BLaER1 (cell line): Measurements from ENCODE around the gene MGAT5.

Source experiments
- H3K27ac ChIP-seq: shearing (Covaris generic); formaldehyde crosslinking; 2 replicates; pipeline ENCODE4 v1.8.1; 2022
- H3K27me3 ChIP-seq: shearing (Covaris generic); formaldehyde crosslinking; 2 replicates; pipeline ENCODE4 v1.8.1; 2022
- H3K36me3 ChIP-seq: shearing (Covaris generic); formaldehyde crosslinking; 2 replicates; pipeline ENCODE4 v1.8.1; 2022
- H3K4me1 ChIP-seq: shearing (Covaris generic); formaldehyde crosslinking; 2 replicates; pipeline ENCODE4 v1.8.1; 2022
- H3K4me2 ChIP-seq: shearing (Covaris generic); formaldehyde crosslinking; 2 replicates; pipeline ENCODE4 v1.8.1; 2022
- H3K4me3 ChIP-seq: shearing (Covaris generic); formaldehyde crosslinking; 2 replicates; pipeline ENCODE4 v1.8.1; 2022
- H3K9ac ChIP-seq: shearing (Covaris generic); formaldehyde crosslinking; 2 replicates; pipeline ENCODE4 v1.8.1; 2022
- H3K9me3 ChIP-seq: shearing (Covaris generic); formaldehyde crosslinking; 2 replicates; pipeline ENCODE4 v1.8.1; 2022
- H4K20me1 ChIP-seq: shearing (Covaris generic); formaldehyde crosslinking; 2 replicates; pipeline ENCODE4 v1.8.1; 2022
- Cebpa-rat ChIP-seq: shearing (Covaris generic); IDR thresholded peaks from 2 replicates; pipeline ENCODE4 v1.8.1; 2022

The MGAT5 gene

DNA sequence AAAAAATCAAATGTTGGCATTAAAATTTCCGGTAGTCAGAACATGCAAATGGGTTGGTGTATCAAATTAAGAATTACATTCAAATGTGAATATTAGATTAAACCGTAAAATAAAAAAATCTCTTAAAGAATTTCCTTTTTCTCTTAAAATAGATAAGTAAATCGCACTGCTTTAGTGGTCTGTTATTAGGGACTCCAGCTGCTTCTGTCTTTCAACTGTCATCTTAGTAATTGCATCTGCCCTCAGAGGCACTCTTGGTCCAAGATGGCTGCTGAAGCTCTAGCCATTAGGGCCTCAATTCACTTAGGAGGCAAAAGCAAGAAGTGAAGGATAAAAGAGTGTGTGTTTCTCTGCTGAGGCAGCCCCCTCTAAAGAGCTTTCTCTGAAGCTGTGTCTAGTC, 132.4 kb downstream of the MGAT5 start:
- no peaks in the 10 kb centered on the region for H3K9me3 ChIP-seq
- H3K9ac ChIP-seq = no peak overlapping the region
- TF ChIP-seq Cebpa-rat = no peak
- no peak overlapping the region for H3K4me2 ChIP-seq
- H3K27me3 ChIP-seq = no peaks in the 10 kb centered on the region
- peaks cover 7% of the 10 kb centered on the region; the same call in 1 of the 2 replicates for H3K4me1 ChIP-seq
- no peak overlapping the region for H3K4me3 ChIP-seq
- no peaks in the 10 kb centered on the region for H4K20me1 ChIP-seq
- no peak overlapping the region for H3K27ac ChIP-seq
- H3K36me3 ChIP-seq = peaks cover 81% of the 10 kb centered on the region

DNA sequence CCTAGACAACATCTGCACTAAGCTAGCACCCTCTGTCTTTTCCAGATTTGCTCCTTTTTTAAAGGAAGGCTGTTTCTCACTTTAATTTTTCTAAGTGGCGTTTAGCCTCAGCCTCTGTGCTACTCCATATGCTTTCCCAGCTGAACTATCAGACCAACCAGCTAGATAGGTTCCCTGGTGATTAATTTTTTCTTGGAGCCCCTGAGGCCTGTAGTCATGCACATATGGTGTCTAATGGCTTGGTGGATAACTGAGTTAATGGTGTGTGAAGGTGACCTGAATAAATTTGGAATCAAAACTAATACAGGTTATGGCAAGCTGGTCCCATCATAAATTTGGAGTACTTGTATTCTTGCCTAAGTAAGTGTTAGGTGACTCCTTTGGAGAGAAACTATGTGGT, 135.5 kb downstream of the MGAT5 start:
- Histone ChIP-seq H3K4me1 (peaks cover 15% of the 10 kb centered on the region), H3K27me3 (no peaks in the 10 kb centered on the region), H4K20me1 (0 out of 2 replicates have a peak, but pooled peaks cover 6% of the 10 kb centered on the region), H3K9me3 (no peaks in the 10 kb centered on the region), H3K27ac (no peak overlapping the region), H3K4me3 (no peak overlapping the region), H3K4me2 (no peak overlapping the region), H3K9ac (no peak overlapping the region), H3K36me3 (peaks cover 80% of the 10 kb centered on the region)
- TF ChIP-seq Cebpa-rat = no peak

DNA sequence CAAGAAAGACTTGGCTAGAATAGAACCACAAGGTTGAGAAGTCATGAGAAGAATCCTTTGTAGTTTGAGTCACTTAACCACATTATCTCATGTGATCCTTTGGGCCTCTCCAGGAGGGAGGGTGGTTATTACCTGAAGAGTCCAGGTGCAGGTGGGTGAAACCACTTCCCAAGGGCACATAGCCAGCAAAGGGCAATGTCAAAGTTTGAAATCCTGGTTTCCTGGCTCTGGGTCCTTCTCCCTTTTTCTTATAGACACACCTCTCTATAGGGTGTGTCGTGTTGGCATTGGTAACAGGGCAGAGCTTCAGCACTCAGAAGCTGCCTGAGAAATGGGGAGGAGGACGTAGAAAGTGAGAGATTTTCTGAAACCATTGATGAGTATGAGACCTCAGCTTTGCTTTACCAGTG, 137.9 kb downstream of the MGAT5 start:
- no peak for TF ChIP-seq Cebpa-rat
- no peak overlapping the region for H3K4me3 ChIP-seq
- peaks cover 21% of the 10 kb centered on the region for H3K4me1 ChIP-seq
- no peak overlapping the region for H3K9ac ChIP-seq
- H4K20me1 ChIP-seq = 0 out of 2 replicates have a peak, but pooled peaks cover 6% of the 10 kb centered on the region
- no peaks in the 10 kb centered on the region for H3K9me3 ChIP-seq
- H3K27ac ChIP-seq = 0 out of 2 replicates have a peak overlapping the region, but pooled peaks have one; percentile 5
- H3K27me3 ChIP-seq = no peaks in the 10 kb centered on the region
- H3K36me3 ChIP-seq = peaks cover 84% of the 10 kb centered on the region
- H3K4me2 ChIP-seq = no peak overlapping the region

DNA sequence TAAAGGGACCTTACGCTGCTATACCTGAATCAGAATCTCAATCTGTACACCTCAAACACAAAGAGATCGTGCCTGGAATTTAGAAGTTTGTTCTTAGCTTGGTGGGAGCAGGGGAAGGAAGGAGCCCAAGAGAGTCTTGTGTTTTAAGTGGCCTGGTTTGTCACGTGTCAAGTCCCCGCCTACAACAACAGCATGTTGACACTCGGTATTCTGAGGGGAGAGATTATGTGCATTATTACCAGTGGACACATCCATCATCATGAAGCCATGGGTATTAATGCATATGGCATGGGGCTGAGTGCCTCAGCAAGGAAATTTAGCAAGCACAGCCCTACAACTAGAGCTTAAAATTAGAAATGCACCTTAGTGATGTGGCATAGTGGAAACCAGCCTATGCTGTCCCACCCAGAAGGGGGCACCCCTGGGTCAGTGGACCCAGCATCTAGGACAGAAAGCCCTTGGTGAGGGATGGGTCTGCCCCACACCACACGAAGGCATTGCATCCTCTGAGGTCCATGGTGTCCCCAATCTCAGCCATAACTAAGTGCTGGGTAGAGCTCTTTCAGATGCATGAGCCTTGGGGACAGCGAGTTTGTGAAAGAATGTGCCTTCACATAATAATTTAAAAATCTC, 138.7 kb downstream of the MGAT5 start:
- peaks cover 88% of the 10 kb centered on the region for H3K36me3 ChIP-seq
- no peak overlapping the region for H3K4me2 ChIP-seq
- H3K4me1 ChIP-seq = peaks cover 26% of the 10 kb centered on the region
- no peak overlapping the region for H3K9ac ChIP-seq
- H3K4me3 ChIP-seq = no peak overlapping the region
- no peak overlapping the region for H3K27ac ChIP-seq
- H3K27me3 ChIP-seq = no peaks in the 10 kb centered on the region
- H3K9me3 ChIP-seq = no peaks in the 10 kb centered on the region
- no peak for TF ChIP-seq Cebpa-rat
- 0 out of 2 replicates have a peak, but pooled peaks cover 6% of the 10 kb centered on the region for H4K20me1 ChIP-seq

DNA sequence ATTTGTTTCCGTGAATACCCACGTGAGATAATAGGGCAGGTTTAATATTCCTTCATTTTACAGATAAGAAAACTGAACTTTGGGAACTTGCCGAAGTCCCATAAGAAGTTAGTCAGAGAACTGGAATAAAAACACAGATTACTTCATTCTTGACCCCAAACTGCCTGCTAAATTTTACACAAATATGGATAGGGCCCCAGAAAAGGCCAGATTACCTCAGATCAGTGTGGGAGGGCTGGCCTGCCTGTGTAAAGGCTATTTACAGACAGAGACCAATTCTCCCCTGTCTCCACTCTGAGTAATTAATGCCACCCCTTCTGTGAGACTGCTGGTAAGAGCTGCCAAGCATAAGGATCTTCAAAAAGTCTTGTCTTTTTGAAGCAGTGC, 139.2 kb downstream of the MGAT5 start:
- no peak overlapping the region for H3K4me2 ChIP-seq

DNA sequence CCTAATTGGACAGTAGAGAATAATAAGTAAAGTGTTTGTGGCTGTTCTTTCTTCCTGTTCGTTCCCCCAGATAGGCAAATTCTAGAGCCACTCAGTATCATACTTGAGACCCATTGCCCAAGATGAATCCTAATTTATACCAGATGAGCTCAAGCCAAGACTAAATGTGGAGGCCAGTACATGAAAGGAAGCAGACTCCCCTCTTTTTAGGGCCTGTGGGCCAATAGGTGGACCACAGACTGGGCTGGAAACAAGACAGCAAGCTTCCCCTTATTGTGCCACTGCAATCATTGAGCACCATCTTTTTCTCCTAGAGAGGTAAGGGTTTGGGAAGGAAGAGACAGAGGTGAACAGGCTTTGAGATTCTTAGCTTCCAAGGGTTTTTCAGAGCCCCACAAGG, 141.9 kb downstream of the MGAT5 start:
- no peak overlapping the region for H3K27ac ChIP-seq
- TF ChIP-seq Cebpa-rat = no peak
- H4K20me1 ChIP-seq = 0 out of 2 replicates have a peak, but pooled peaks cover 6% of the 10 kb centered on the region
- no peak overlapping the region for H3K9ac ChIP-seq
- H3K9me3 ChIP-seq = no peaks in the 10 kb centered on the region
- peaks cover 55% of the 10 kb centered on the region for H3K4me1 ChIP-seq
- H3K4me2 ChIP-seq = no peak overlapping the region
- H3K27me3 ChIP-seq = no peaks in the 10 kb centered on the region
- H3K36me3 ChIP-seq = peaks cover 95% of the 10 kb centered on the region
- no peak overlapping the region for H3K4me3 ChIP-seq

More for the DNA sequence above, 139.2 kb downstream of the MGAT5 start:
- Histone ChIP-seq H3K27ac (no peak overlapping the region), H3K27me3 (no peaks in the 10 kb centered on the region), H3K4me3 (no peak overlapping the region), H3K9me3 (no peaks in the 10 kb centered on the region), H3K9ac (no peak overlapping the region), H4K20me1 (0 out of 2 replicates have a peak, but pooled peaks cover 6% of the 10 kb centered on the region), H3K36me3 (peaks cover 88% of the 10 kb centered on the region), H3K4me1 (peaks cover 29% of the 10 kb centered on the region)
- TF ChIP-seq Cebpa-rat = no peak

DNA sequence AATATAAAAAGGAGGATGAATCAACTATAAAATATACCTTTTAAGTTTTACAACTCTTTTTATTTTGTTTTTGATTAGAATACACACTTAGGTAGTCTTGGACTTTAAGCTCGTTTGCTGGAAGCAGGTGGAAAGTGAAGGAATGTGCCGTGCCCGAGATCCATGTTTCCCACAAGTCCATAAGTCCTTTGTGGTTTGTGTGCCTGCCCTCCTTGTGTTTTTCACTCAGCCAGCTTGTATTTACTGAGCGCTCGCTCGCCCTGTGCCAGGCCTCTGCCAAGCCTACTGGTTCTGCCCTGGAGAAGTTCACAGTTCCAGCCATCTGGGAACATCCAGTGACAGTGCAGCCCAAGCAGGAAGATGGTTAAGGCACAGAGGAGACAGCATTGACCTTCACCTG, 142.6 kb downstream of the MGAT5 start:
- TF ChIP-seq Cebpa-rat = no peak
- Histone ChIP-seq H3K36me3 (peaks cover 91% of the 10 kb centered on the region), H3K4me1 (peaks cover 55% of the 10 kb centered on the region), H4K20me1 (0 out of 2 replicates have a peak, but pooled peaks cover 5% of the 10 kb centered on the region), H3K9me3 (no peaks in the 10 kb centered on the region), H3K4me3 (no peak overlapping the region), H3K4me2 (no peak overlapping the region), H3K27ac (no peak overlapping the region), H3K27me3 (no peaks in the 10 kb centered on the region), H3K9ac (no peak overlapping the region)

DNA sequence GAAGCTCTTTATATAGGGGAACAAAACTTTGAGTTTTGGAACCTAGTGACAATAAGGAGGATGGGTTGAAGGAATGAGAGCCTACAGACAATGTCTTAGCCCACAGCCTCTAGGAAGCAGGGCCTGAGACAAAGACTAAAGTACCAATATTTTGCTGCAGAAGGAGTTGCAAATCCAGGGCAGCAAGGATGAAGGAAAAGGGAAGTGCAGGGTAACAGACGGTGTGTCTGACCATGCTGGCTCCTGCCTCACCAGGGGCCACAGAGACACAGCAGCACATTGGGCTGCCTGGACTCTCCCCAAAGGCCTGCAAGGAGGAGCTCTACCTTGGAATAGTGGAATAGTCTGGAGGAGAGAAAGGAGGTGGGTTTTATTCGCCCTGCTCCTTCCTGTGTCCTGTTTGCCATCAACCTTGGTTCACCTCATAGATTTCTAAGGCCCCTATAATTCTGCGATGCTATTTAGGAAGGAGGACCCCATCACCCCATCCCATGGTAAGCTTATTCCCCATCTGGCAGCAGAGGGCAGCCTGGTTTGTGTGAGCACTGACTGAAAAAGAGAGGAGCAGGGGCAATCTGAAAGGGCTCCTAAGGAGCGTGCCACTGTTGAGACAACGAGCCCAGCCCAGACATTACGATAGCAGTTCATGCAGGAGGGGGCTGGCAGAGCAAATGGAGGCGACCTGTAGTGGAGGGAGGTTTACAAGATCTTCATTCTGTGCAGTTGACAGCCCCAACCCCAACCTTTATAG, 143.4 kb downstream of the MGAT5 start:
- Histone ChIP-seq H3K27ac (no peak overlapping the region), H3K4me2 (no peak overlapping the region), H3K4me1 (peaks cover 58% of the 10 kb centered on the region), H3K4me3 (no peak overlapping the region), H3K36me3 (peaks cover 88% of the 10 kb centered on the region), H3K9ac (no peak overlapping the region), H4K20me1 (no peaks in the 10 kb centered on the region), H3K27me3 (no peaks in the 10 kb centered on the region), H3K9me3 (no peaks in the 10 kb centered on the region)
- TF ChIP-seq Cebpa-rat = no peak

DNA sequence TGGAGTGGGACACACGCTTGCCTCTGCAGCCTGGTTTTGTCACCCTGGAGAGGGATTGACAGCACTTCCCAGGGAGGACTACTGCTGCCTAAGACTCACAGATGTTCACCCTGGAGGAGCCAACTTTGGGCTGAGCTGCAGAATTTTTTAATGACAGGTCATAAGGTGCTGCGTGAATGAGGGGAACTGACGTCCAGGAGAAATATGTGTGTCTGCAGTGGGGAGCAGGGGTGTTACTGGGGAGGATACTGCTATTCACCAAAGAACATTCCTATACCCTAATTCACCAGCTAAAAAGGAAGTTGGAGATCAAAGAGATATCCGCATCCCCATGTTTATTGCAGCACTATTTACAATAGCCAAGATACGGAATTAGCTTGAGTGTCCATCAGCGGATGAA, 144.4 kb downstream of the MGAT5 start:
- no peaks in the 10 kb centered on the region for H4K20me1 ChIP-seq
- no peaks in the 10 kb centered on the region for H3K9me3 ChIP-seq
- no peak overlapping the region for H3K9ac ChIP-seq
- H3K4me3 ChIP-seq = no peak overlapping the region
- peaks cover 88% of the 10 kb centered on the region for H3K36me3 ChIP-seq
- H3K27me3 ChIP-seq = no peaks in the 10 kb centered on the region
- no peak overlapping the region for H3K4me2 ChIP-seq
- TF ChIP-seq Cebpa-rat = no peak
- no peak overlapping the region for H3K27ac ChIP-seq
- H3K4me1 ChIP-seq = peaks cover 64% of the 10 kb centered on the region

DNA sequence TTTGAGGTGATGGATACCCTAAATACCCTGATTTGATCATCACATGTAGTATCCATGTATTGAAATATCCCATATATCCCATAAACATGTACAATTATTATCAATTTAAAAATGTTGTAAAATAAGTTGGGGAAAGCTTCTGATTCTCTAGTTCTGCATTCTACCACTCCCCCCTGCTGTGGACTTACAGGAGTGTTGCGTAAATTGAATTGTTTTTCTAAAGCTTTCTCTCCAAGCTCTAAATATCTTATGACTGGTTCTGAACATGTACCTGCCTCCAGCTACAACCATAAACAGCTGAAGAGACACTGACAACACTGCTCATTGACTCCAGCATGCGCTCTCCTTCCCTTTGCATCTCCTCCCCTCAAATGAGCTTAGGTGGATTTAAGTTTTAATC, 145.2 kb downstream of the MGAT5 start:
- Histone ChIP-seq H3K9me3 (no peaks in the 10 kb centered on the region), H3K4me2 (peak overlapping the region; percentile 70; the same call in 1 of the 2 replicates), H3K4me1 (peaks cover 71% of the 10 kb centered on the region), H3K4me3 (no peak overlapping the region), H4K20me1 (no peaks in the 10 kb centered on the region), H3K9ac (no peak overlapping the region), H3K36me3 (peaks cover 88% of the 10 kb centered on the region), H3K27me3 (no peaks in the 10 kb centered on the region), H3K27ac (no peak overlapping the region)
- TF ChIP-seq Cebpa-rat = no peak
